OCI-LY3 (cell line): ENCODE measurements around the gene PRUNE2.

Experiments used
- H2AFZ ChIP-seq: fragments of 200-600, 300-600 bp; shearing (Covaris generic); 2 replicates; pipeline ENCODE4 v1.6.0; 2014; ENCODE audit warnings: antibody characterized with exemption, low read depth, low read length
- H3K27ac ChIP-seq: fragments of 200-600, 300-600 bp; sonication (generic); 2 replicates; pipeline ENCODE4 v1.5.1; 2014; ENCODE audit warnings: mild to moderate bottlenecking, low read length, moderate library complexity, mixed read lengths
- H3K27me3 ChIP-seq: fragments of 200-600, 300-600 bp; sonication (generic); 2 replicates; pipeline ENCODE4 v1.6.1; 2014; ENCODE audit warnings: low read depth, low read length, mixed read lengths
- H3K36me3 ChIP-seq: fragments of 200-600, 300-600 bp; sonication (generic); replicated peaks from 2 replicates; pipeline ENCODE3; 2014; ENCODE audit warnings: low read depth, low read length, mixed read lengths
- H3K4me1 ChIP-seq: fragments of 300-600, 200-600 bp; sonication (generic); 2 replicates; pipeline ENCODE4 v1.6.1; 2014; ENCODE audit warnings: low read length, mixed read lengths
- H3K4me2 ChIP-seq: fragments of 200-600, 300-600 bp; sonication (generic); 2 replicates; pipeline ENCODE4 v1.6.1; 2014; ENCODE audit warnings: low read length, mixed read lengths
- H3K4me3 ChIP-seq: fragments of 300-600, 200-600 bp; sonication (generic); 2 replicates; pipeline ENCODE4 v1.5.1; 2014; ENCODE audit warnings: antibody characterized with exemption, mild to moderate bottlenecking, low read length, moderate library complexity
- H3K79me2 ChIP-seq: fragments of 300-600, 200-600 bp; shearing (Covaris generic); 2 replicates; pipeline ENCODE4 v1.6.1; 2014; ENCODE audit warnings: mild to moderate bottlenecking, low read length, mixed read lengths
- H3K9ac ChIP-seq: fragments of 300-600, 200-600 bp; shearing (Covaris generic); 2 replicates; pipeline ENCODE4 v1.6.0; 2014; ENCODE audit warnings: mild to moderate bottlenecking, low read length, moderate library complexity
- H3K9me3 ChIP-seq: fragments of 200-600, 300-600 bp; shearing (Covaris generic); 2 replicates; pipeline ENCODE4 v1.6.1; 2014; ENCODE audit warnings: low read length, mixed read lengths; ENCODE audit not compliant: insufficient read depth
- H4K20me1 ChIP-seq: fragments of 200-600, 300-600 bp; sonication (generic); 2 replicates; pipeline ENCODE4 v1.6.1; 2016; ENCODE audit warnings: low read length, mixed read lengths; ENCODE audit not compliant: insufficient read depth
- CTCF ChIP-seq: fragments of 200-600, 300-600 bp; sonication (generic); IDR thresholded peaks from 2 replicates; pipeline ENCODE4 v1.5.1; 2014; ENCODE audit warnings: antibody characterized with exemption, low read length, low read depth
- EZH2phosphoT487 ChIP-seq: fragments of 200-600 bp; shearing (Covaris generic); IDR thresholded peaks from 2 replicates; pipeline ENCODE4 v1.6.1; 2018; ENCODE audit warnings: antibody characterized with exemption, mixed run types, low read depth

The PRUNE2 gene

GRCh38 chr9:76573905-76574760 lies 331.8 kb downstream of the PRUNE2 start:
- peaks cover 22% of the 10 kb centered on the region for H3K27me3 ChIP-seq
- H3K9me3 ChIP-seq, result 0 out of 2 replicates have a peak, but pooled peaks cover 4% of the 10 kb centered on the region
- no peaks in the 10 kb centered on the region for H3K79me2 ChIP-seq
- H3K4me1 ChIP-seq, result peaks cover 6% of the 10 kb centered on the region
- no peak overlapping the region for H3K4me2 ChIP-seq
- H3K4me3 ChIP-seq, result no peak overlapping the region
- H4K20me1 ChIP-seq, result no peaks in the 10 kb centered on the region
- TF ChIP-seq CTCF (no peak), EZH2phosphoT487 (no peak)
- H2AFZ ChIP-seq, result no peak overlapping the region
- H3K9ac ChIP-seq, result no peak overlapping the region
- no peaks in the 10 kb centered on the region for H3K36me3 ChIP-seq
- no peak overlapping the region for H3K27ac ChIP-seq

GRCh38 chr9:76573408-76573807 lies 332.5 kb downstream of the PRUNE2 start:
- Histone ChIP-seq H3K4me2 (no peak overlapping the region), H3K4me1 (peaks cover 6% of the 10 kb centered on the region), H3K9me3 (0 out of 2 replicates have a peak, but pooled peaks cover 4% of the 10 kb centered on the region), H3K4me3 (no peak overlapping the region), H3K9ac (no peak overlapping the region), H4K20me1 (no peaks in the 10 kb centered on the region), H3K27me3 (peaks cover 15% of the 10 kb centered on the region), H3K79me2 (no peaks in the 10 kb centered on the region), H3K36me3 (no peaks in the 10 kb centered on the region), H2AFZ (no peak overlapping the region), H3K27ac (no peak overlapping the region)
- TF ChIP-seq CTCF (no peak), EZH2phosphoT487 (no peak)

- no peak overlapping the region for H3K4me3 ChIP-seq
- H3K36me3 ChIP-seq, result no peaks in the 10 kb centered on the region
- no peak overlapping the region for H2AFZ ChIP-seq
- H3K4me2 ChIP-seq, result no peak overlapping the region
- H4K20me1 ChIP-seq, result no peaks in the 10 kb centered on the region
- peaks cover 6% of the 10 kb centered on the region for H3K4me1 ChIP-seq
- H3K79me2 ChIP-seq, result no peaks in the 10 kb centered on the region
- no peak overlapping the region for H3K9ac ChIP-seq
- H3K9me3 ChIP-seq, result 0 out of 2 replicates have a peak, but pooled peaks cover 4% of the 10 kb centered on the region
- no peak for TF ChIP-seq EZH2phosphoT487
- no peak for TF ChIP-seq CTCF
- H3K27me3 ChIP-seq, result peaks cover 22% of the 10 kb centered on the region; the same call in 1 of the 2 replicates
- no peak overlapping the region for H3K27ac ChIP-seq
Measured at GRCh38 chr9:76572151-76572550, 333.8 kb downstream of the PRUNE2 start.

GRCh38 chr9:76571743-76572146 lies 334.2 kb downstream of the PRUNE2 start:
- no peak for TF ChIP-seq EZH2phosphoT487
- TF ChIP-seq CTCF, result no peak
- no peak overlapping the region for H3K4me3 ChIP-seq
- H3K4me2 ChIP-seq, result no peak overlapping the region
- H3K27ac ChIP-seq, result no peak overlapping the region
- H3K79me2 ChIP-seq, result no peaks in the 10 kb centered on the region
- H4K20me1 ChIP-seq, result no peaks in the 10 kb centered on the region
- H3K36me3 ChIP-seq, result no peaks in the 10 kb centered on the region
- H3K27me3 ChIP-seq, result peaks cover 25% of the 10 kb centered on the region; the same call in 1 of the 2 replicates
- H3K9me3 ChIP-seq, result 0 out of 2 replicates have a peak, but pooled peaks cover 4% of the 10 kb centered on the region
- no peak overlapping the region for H2AFZ ChIP-seq
- peaks cover 6% of the 10 kb centered on the region for H3K4me1 ChIP-seq
- no peak overlapping the region for H3K9ac ChIP-seq
